Measurements from ENCODE around the gene MAPKBP1.

DNA sequence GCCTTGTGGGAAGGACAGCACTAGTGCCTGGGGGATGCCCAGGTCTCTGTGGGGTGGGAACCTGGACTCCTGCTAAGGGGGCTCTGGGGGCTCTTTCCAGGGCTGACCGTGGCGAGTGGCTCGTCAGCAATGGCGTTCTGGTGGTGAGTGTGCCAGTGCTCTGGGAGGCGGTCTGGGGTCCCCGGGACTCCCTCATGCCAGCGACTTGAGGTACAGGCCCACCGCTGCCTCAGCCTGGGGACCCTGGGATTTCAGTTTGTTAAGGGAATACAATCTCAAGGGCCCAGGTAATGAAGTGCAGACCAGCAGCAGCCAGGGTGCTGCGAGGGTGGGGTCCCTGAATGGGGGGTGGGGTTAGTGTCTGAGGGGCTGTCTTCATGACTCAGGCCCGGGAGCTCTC lies 66.8 kb downstream of the MAPKBP1 start:
- no peak for TF ChIP-seq YY1 (IDR thresholded peaks at IDR 0.05; ENCODE audit: insufficient read depth, insufficient read length)
- no peak for TF ChIP-seq ZNF274 (IDR thresholded peaks at IDR 0.05; ENCODE audit: low read depth, low read length)

All from NT2/D1 (cell line).